GM12865 (cell line): Measurements from ENCODE around the gene SEC11C.

Experiments used
- DNase-seq: peaks from one replicate; pipeline ENCODE4 v3.0.0; 2010; ENCODE audit warnings: low read depth
- H3K4me3 ChIP-seq: 2 replicates; pipeline ENCODE4 v1.5.1; 2011; ENCODE audit warnings: mild to moderate bottlenecking, low read depth, low read length, control low read depth
- TF ChIP-seq, protein P1 (sequence below): IDR thresholded peaks from 2 replicates; pipeline ENCODE4 v1.5.1; 2011; ENCODE audit warnings: low read length, control low read depth, low read depth, inconsistent platforms; ENCODE audit not compliant: insufficient read depth; ENCODE audit errors: missing control alignments

Gene SEC11C

DNA sequence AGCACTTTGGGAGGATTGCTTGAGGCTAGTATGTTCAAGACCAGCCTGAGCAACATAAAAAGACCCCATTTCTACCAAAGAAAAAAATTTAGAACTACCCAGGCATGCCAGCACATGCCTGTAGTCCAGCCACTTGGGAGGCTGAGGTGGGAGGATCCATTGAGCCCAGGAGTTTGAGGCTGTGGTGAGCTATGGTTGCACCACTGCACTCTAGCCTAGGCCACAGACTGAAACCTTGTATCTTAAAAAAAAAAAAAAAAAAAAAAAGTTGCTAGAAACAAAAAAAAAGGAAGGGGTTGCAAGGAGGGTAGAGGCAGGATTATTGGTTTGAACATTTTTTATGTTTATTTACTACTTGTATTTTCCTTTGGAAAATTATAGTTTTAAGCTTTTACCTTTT, 4.8 kb downstream of the SEC11C start:
- TF ChIP-seq, protein P1, sequence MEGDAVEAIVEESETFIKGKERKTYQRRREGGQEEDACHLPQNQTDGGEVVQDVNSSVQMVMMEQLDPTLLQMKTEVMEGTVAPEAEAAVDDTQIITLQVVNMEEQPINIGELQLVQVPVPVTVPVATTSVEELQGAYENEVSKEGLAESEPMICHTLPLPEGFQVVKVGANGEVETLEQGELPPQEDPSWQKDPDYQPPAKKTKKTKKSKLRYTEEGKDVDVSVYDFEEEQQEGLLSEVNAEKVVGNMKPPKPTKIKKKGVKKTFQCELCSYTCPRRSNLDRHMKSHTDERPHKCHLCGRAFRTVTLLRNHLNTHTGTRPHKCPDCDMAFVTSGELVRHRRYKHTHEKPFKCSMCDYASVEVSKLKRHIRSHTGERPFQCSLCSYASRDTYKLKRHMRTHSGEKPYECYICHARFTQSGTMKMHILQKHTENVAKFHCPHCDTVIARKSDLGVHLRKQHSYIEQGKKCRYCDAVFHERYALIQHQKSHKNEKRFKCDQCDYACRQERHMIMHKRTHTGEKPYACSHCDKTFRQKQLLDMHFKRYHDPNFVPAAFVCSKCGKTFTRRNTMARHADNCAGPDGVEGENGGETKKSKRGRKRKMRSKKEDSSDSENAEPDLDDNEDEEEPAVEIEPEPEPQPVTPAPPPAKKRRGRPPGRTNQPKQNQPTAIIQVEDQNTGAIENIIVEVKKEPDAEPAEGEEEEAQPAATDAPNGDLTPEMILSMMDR = no peak
- DNase-seq = no peak

DNA sequence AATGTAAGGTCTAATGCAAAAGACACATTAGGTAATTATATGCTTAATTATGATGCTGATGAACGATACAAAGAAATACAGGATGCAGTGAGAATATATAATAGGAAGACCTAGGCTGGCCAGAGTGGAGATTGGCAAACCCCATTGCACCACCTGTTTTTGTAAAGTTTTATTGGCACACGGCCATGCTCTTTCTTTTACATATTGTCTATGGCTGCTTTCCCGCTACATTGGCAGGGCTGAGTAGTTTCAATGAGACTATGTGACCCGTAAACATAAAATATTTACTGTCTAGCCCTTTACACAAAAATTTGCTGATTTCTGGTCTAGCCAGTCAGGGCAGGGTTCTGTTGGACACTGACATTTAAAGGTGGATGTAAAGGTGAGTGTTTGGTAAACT, 5.4 kb downstream of the SEC11C start:
- TF ChIP-seq, protein P1 = no peak
- DNase-seq = no peak
- no peak overlapping the region for H3K4me3 ChIP-seq

More for the DNA sequence above, 4.8 kb downstream of the SEC11C start:
- H3K4me3 ChIP-seq = no peak overlapping the region

DNA sequence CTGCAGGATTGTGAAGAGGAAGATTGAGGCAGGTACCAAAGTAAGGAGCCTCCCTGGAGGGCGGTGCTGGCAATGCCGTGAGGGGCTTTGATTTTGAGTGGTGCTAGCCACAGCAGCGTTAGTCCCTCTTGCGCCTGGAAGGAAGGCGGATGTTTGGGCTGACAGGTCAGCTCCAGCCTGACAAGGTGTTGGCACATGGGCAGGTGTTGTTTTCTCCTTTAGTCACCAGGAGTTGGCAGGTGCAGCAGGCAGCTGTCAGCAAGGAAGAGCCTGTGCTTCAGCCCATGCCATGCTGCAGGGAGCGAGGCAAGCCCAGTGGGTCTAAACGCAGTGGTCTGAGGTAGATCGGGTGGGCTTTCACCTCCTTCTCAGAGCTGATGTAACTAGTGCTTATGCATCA, 8.5 kb downstream of the SEC11C start:
- no peak for DNase-seq
- TF ChIP-seq, protein P1 = no peak
- H3K4me3 ChIP-seq = no peak overlapping the region

DNA sequence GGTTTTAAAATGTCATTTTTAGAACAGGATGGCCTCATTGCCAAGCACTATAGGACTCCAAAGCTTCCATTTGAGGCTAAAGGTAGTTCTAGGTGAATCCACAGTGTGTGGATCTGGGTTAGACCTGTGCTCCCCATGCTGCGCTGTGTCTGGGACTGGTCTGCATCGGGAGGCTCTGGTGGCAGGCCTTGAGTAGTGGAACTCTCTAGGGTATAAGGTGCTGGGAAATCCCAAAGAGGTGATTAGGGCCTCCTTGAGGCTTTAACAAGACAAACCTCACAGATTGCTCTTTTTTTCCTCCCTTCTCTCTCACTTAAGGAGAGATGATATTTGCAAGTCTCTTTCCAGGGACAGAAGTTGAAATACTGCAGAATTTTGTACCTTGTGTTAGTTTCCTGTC, 9.3 kb downstream of the SEC11C start:
- DNase-seq = no peak
- no peak overlapping the region for H3K4me3 ChIP-seq
- TF ChIP-seq, protein P1 = no peak

DNA sequence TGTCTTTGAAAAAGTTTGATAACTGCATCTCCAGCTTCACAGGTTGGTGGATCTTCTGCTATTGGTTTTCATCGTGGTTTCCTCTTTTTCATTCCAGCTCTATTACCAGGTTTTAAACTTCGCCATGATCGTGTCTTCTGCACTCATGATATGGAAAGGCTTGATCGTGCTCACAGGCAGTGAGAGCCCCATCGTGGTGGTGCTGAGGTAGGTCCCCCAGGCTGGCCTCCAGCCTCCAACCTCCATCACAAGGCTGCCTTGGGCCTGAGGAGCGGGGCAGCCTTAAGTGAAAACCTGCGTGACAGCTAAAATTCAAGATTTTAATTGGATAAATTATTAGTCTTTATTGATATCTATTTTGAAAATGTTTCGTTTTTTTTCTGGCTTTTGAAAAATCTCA, 9.7 kb downstream of the SEC11C start:
- DNase-seq = no peak
- TF ChIP-seq, protein P1 = no peak
- H3K4me3 ChIP-seq = no peak overlapping the region

DNA sequence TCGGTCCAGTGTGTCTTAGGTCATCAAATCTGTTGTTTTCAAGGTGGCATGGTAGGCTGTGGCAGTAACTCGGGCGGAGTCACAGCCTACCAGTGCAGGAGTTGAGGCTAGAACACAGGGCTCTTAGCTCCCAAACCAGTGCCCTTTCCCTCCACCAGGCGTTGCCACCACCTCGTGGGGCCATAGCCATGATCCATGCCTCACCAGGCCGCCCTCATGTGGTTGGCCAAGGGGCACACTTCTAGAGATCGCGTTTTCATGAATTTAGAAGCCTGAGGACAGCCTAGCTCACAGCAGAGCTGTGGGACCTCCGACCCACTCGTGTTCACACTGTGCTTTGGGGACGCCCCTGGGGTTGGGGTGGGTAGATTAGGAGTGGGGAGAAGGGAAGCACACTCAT, 10.6 kb downstream of the SEC11C start:
- H3K4me3 ChIP-seq = no peak overlapping the region
- no peak for DNase-seq
- TF ChIP-seq, protein P1 = no peak

DNA sequence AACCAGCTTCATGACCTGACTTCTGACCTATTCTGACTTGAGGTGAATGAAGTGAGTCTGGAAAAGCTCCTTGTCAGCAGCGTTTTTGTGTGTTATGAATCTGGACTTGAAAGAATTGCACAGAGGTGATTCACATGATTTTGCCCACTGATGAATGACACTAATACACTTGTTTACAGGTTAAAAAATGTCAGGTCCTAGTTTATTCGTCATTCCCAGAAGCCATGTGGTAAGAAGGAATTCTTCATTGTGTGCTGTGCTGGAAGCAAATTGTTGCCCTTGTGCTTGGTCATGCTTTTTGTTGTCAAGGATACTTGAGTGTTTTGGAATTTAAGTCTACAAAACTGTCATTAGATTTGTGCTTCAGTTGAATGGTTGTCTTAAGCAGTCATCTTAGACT, 15.5 kb downstream of the SEC11C start:
- TF ChIP-seq, protein P1 = no peak
- DNase-seq = no peak
- H3K4me3 ChIP-seq = no peak overlapping the region
